Measurements from ENCODE around the gene CIRBP. TPM values are rescaled to one million over a fixed set of nuclear protein-coding genes. Genes with fewer than 3 reads are reported as not detected.
A peak's percentile ranks its signal among the peaks of the same experiment; 100 is the strongest.

Gene CIRBP
- total RNA-seq, 3 donors from 2014 or later (not counting 1 experiment from before 2014, with no cell fraction given) = 410 to 454 (median 440) TPM

DNA sequence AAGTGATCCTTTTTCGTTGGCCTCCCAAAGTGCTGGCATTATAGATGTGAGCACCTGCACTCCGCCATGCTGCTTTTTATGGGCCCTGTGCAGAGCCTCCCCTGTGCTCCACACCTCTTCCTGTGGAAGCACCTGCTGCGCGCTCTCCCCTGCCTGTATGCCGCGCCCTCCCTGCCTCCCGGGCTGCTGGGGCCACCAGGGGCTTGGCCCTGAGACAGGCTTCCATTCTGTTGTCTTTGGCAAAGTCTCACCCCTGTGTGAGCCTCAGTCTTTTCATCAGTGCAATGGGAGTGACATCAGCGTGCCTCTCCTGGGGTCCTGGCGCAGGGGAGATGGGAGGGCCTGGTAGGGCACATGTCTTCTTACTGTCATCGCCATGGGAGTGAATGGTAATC lies 7.5 kb downstream of the CIRBP start:
- TF ChIP-seq, protein P1, sequence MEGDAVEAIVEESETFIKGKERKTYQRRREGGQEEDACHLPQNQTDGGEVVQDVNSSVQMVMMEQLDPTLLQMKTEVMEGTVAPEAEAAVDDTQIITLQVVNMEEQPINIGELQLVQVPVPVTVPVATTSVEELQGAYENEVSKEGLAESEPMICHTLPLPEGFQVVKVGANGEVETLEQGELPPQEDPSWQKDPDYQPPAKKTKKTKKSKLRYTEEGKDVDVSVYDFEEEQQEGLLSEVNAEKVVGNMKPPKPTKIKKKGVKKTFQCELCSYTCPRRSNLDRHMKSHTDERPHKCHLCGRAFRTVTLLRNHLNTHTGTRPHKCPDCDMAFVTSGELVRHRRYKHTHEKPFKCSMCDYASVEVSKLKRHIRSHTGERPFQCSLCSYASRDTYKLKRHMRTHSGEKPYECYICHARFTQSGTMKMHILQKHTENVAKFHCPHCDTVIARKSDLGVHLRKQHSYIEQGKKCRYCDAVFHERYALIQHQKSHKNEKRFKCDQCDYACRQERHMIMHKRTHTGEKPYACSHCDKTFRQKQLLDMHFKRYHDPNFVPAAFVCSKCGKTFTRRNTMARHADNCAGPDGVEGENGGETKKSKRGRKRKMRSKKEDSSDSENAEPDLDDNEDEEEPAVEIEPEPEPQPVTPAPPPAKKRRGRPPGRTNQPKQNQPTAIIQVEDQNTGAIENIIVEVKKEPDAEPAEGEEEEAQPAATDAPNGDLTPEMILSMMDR (IDR thresholded peaks at IDR 0.05) = no peak
- intact Hi-C loops (cut with micrococcal nuclease) = loop anchor here (10.0 kb wide), 1 partner anchor 218 kb away; the partner anchor contains the start of genes PCSK4 and REEP6
- H3K4me3 ChIP-seq (ENCODE audit: low read length) = peak overlapping the region; percentile 65
- H3K4me1 Mint-ChIP-seq = peaks cover 28 to 49% of the 10 kb centered on the region in 2 donors
- peak overlapping the region; percentile 75 for H3K4me3 Mint-ChIP-seq
- DNase-seq (peak in 1 of 2 donors; percentile 63), ATAC-seq (no peak)
- H3K36me3 Mint-ChIP-seq = peaks cover 7% of the 10 kb centered on the region
- H3K36me3 ChIP-seq (ENCODE audit: control insufficient read depth, insufficient read depth, low read length) = peaks cover 39% of the 10 kb centered on the region
- no peaks in the 10 kb centered on the region for H3K9me3 Mint-ChIP-seq
- H3K27me3 ChIP-seq (ENCODE audit: control insufficient read depth, insufficient read depth, low read length) = no peaks in the 10 kb centered on the region
- H3K9me3 ChIP-seq (ENCODE audit: control insufficient read depth, insufficient read depth, low read length) = no peaks in the 10 kb centered on the region
- peaks cover 53% of the 10 kb centered on the region for H3K4me1 ChIP-seq (ENCODE audit: control insufficient read depth, insufficient read depth, low read length)
- peak overlapping the region; percentile 91 for H3K27ac ChIP-seq (ENCODE audit: low read length)
- peak overlapping the region; percentile 91 to 93 for H3K27ac Mint-ChIP-seq
- WGBS (ENCODE audit: insufficient coverage) = 40% methylated on average over 10 of the region's 10 CpGs
- no peaks in the 10 kb centered on the region for H3K27me3 Mint-ChIP-seq (ENCODE audit: low read depth in 2 of 2)

DNA sequence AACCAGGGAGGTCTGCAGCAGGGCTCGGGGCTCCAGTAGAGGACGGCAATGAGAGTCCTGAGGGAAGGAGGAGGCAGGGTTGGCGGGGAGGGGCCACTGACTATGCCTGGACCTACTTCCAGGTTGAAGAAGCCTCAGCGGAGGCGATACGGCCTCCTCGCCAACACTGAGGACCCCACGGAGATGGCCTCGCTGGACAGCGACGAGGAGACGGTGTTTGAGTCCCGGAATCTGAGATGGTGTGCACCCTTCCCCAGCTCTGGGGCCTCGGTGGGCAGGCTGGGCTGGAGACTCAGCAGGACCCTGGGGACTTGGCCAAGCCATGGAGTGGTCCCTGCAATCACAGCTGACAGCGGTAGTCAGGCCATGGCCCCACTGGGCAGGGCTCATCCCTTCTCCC lies 7.9 kb downstream of the CIRBP start:
- Histone ChIP-seq H3K4me3 (ENCODE audit: low read length) (no peak overlapping the region), H3K9me3 (ENCODE audit: control insufficient read depth, insufficient read depth, low read length) (no peaks in the 10 kb centered on the region), H3K27ac (ENCODE audit: low read length) (no peak overlapping the region), H3K27me3 (ENCODE audit: control insufficient read depth, insufficient read depth, low read length) (no peaks in the 10 kb centered on the region), H3K4me1 (ENCODE audit: control insufficient read depth, insufficient read depth, low read length) (peaks cover 49% of the 10 kb centered on the region), H3K36me3 (ENCODE audit: control insufficient read depth, insufficient read depth, low read length) (peaks cover 35% of the 10 kb centered on the region)
- Mint-ChIP-seq H3K4me1 (peaks cover 23 to 48% of the 10 kb centered on the region in 2 donors), H3K27me3 (ENCODE audit: low read depth in 2 of 2) (no peaks in the 10 kb centered on the region), H3K36me3 (peaks cover 7% of the 10 kb centered on the region), H3K4me3 (peak overlapping the region; percentile 75), H3K27ac (peak overlapping the region; percentile 91 to 93), H3K9me3 (no peaks in the 10 kb centered on the region)
- ATAC-seq (no peak), DNase-seq (no peak)
- 95% methylated on average over 15 of the region's 15 CpGs for WGBS (ENCODE audit: insufficient coverage)
- TF ChIP-seq, protein P1 (IDR thresholded peaks at IDR 0.05) = no peak
- intact Hi-C loops (cut with micrococcal nuclease) = loop anchor here (10.0 kb wide), 1 partner anchor 218 kb away; the partner anchor contains the start of genes PCSK4 and REEP6

DNA sequence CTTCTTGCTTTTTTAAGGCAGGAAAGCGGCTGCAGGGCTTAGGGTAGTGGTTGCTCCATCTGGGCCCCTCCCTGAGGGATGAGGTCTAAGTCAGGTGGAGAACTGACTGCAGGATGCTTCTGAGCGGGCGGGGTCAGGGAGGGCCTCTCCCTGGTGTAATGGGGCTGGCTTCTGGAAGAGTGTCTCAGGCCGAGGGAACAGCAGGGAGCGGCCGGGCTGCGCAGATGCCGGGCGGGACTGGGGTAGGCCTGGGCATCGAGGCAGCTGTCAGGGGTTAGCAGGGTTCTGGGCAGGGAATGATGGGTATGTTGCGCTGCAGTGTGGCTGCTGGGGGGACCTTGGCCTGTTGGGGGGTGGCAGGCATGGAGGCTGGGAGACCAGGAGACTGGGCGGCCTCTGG lies 8.9 kb downstream of the CIRBP start:
- WGBS (ENCODE audit: insufficient coverage) = 89% methylated on average over 12 of the region's 12 CpGs
- no peaks in the 10 kb centered on the region for H3K9me3 ChIP-seq (ENCODE audit: control insufficient read depth, insufficient read depth, low read length)
- DNase-seq (no peak), ATAC-seq (no peak)
- H3K4me1 Mint-ChIP-seq = peaks cover 14 to 39% of the 10 kb centered on the region in 2 donors
- H3K27ac Mint-ChIP-seq = no peak overlapping the region
- peaks cover 39% of the 10 kb centered on the region for H3K4me1 ChIP-seq (ENCODE audit: control insufficient read depth, insufficient read depth, low read length)
- peaks cover 25% of the 10 kb centered on the region for H3K36me3 ChIP-seq (ENCODE audit: control insufficient read depth, insufficient read depth, low read length)
- H3K4me3 ChIP-seq (ENCODE audit: low read length) = no peak overlapping the region
- TF ChIP-seq, protein P1 (IDR thresholded peaks at IDR 0.05) = no peak
- no peak overlapping the region for H3K27ac ChIP-seq (ENCODE audit: low read length)
- H3K27me3 ChIP-seq (ENCODE audit: control insufficient read depth, insufficient read depth, low read length) = no peaks in the 10 kb centered on the region
- H3K27me3 Mint-ChIP-seq (ENCODE audit: low read depth in 2 of 2) = no peaks in the 10 kb centered on the region
- no peaks in the 10 kb centered on the region for H3K9me3 Mint-ChIP-seq
- intact Hi-C loops (cut with micrococcal nuclease) = loop anchor here (10.0 kb wide), 1 partner anchor 217 kb away; the partner anchor contains the start of genes PCSK4 and REEP6
- H3K36me3 Mint-ChIP-seq = no peaks in the 10 kb centered on the region
- no peak overlapping the region for H3K4me3 Mint-ChIP-seq
